SK-N-SH treated with all-trans-retinoic acid at 6 μM for 48 hours (cell line): ENCODE measurements around the gene NALCN.

ENCODE experiments used
- ATAC-seq: fragments of 200-7000 bp; cut with Tn5 transposase; 3 replicates; pipeline ENCODE4 v1.9.1; 2020; ENCODE audit warnings: mild to moderate bottlenecking, moderate library complexity
- BACH2 ChIP-seq: fragments of 250-450 bp; sonication (Bioruptor Pico); IDR thresholded peaks from 2 replicates; pipeline ENCODE4 v1.9.0; 2021; ENCODE audit warnings: mild to moderate bottlenecking, borderline replicate concordance
- CSDC2 ChIP-seq: fragments of 250-450 bp; sonication (Bioruptor Pico); IDR thresholded peaks from 2 replicates; pipeline ENCODE4 v1.5.0; 2020; ENCODE audit warnings: mild to moderate bottlenecking, moderate library complexity
- CSRNP3 ChIP-seq: fragments of 250-450 bp; sonication (Bioruptor Pico); IDR thresholded peaks from 2 replicates; pipeline ENCODE4 v1.5.1; 2021; ENCODE audit warnings: mild to moderate bottlenecking, moderate library complexity
- ESRRG ChIP-seq: fragments of 250-450 bp; sonication (Bioruptor Pico); IDR thresholded peaks from 2 replicates; pipeline ENCODE4 v1.6.1; 2021; ENCODE audit warnings: mild to moderate bottlenecking
- GLIS3 ChIP-seq: fragments of 250-450 bp; sonication (Bioruptor Pico); IDR thresholded peaks from 2 replicates; pipeline ENCODE4 v1.5.0; 2020; ENCODE audit warnings: mild to moderate bottlenecking, moderate library complexity
- ISL1 ChIP-seq: fragments of 250-450 bp; sonication (Bioruptor Pico); IDR thresholded peaks from 2 replicates; pipeline ENCODE4 v2.1.2; 2022; ENCODE audit warnings: mild to moderate bottlenecking, moderate library complexity
- OSR1 ChIP-seq: fragments of 250-450 bp; sonication (Bioruptor Pico); IDR thresholded peaks from 2 replicates; pipeline ENCODE4 v1.8.0; 2022; ENCODE audit warnings: moderate library complexity, mild to moderate bottlenecking, inconsistent platforms
- PPARA ChIP-seq: fragments of 250-450 bp; sonication (Bioruptor Pico); IDR thresholded peaks from 2 replicates; pipeline ENCODE4 v1.5.0; 2020; ENCODE audit warnings: mild to moderate bottlenecking, borderline replicate concordance
- SNAI2 ChIP-seq: fragments of 250-450 bp; sonication (Bioruptor Pico); IDR thresholded peaks from 2 replicates; pipeline ENCODE4 v1.5.0; 2020; ENCODE audit warnings: mild to moderate bottlenecking, moderate library complexity
- TCF4 ChIP-seq: fragments of 250-450 bp; sonication (Bioruptor Pico); IDR thresholded peaks from 2 replicates; pipeline ENCODE4 v1.8.0; 2021; ENCODE audit warnings: mild to moderate bottlenecking, moderate library complexity, borderline replicate concordance
- TOX ChIP-seq: fragments of 250-450 bp; sonication (Bioruptor Pico); IDR thresholded peaks from 2 replicates; pipeline ENCODE4 v1.8.0; 2021; ENCODE audit warnings: mild to moderate bottlenecking, moderate library complexity, borderline replicate concordance
- TSHZ2 ChIP-seq: fragments of 250-450 bp; sonication (Bioruptor Pico); IDR thresholded peaks from 2 replicates; pipeline ENCODE4 v1.5.0; 2020; ENCODE audit warnings: mild to moderate bottlenecking, moderate library complexity
- ZFP3 ChIP-seq: fragments of 250-450 bp; sonication (Bioruptor Pico); IDR thresholded peaks from 2 replicates; pipeline ENCODE4 v1.5.0; 2020; ENCODE audit warnings: mild to moderate bottlenecking, moderate library complexity
- ZFP30 ChIP-seq: fragments of 450-650 bp; formaldehyde crosslinking; IDR thresholded peaks from 2 replicates; pipeline ENCODE4 v1.5.0; 2022; ENCODE audit warnings: mild to moderate bottlenecking, moderate library complexity
- ZNF565 ChIP-seq: fragments of 450-650 bp; formaldehyde crosslinking; conservative IDR thresholded peaks from 2 replicates; pipeline ENCODE4 v1.5.0; 2020; ENCODE audit warnings: low read depth, mild to moderate bottlenecking, moderate library complexity
- ZNF70 ChIP-seq: fragments of 450-650 bp; formaldehyde crosslinking; IDR thresholded peaks from 2 replicates; pipeline ENCODE4 v1.5.0; 2020; ENCODE audit warnings: mild to moderate bottlenecking, moderate library complexity
- ZNF8 ChIP-seq: fragments of 450-650 bp; formaldehyde crosslinking; IDR thresholded peaks from 2 replicates; pipeline ENCODE4 v1.5.0; 2020; ENCODE audit warnings: mild to moderate bottlenecking, moderate library complexity
- TF ChIP-seq, protein P1 (sequence below): fragments of 250-450 bp; sonication (Bioruptor Pico); IDR thresholded peaks from 2 replicates; pipeline ENCODE4 v1.5.1; 2020; ENCODE audit warnings: low read depth, mild to moderate bottlenecking, moderate library complexity
- TF ChIP-seq, protein P2 (sequence below): fragments of 250-450 bp; sonication (Bioruptor Pico); IDR thresholded peaks from 2 replicates; pipeline ENCODE4 v1.8.0; 2020; ENCODE audit warnings: mild to moderate bottlenecking, moderate library complexity, borderline replicate concordance
- TF ChIP-seq, protein P3 (sequence below): fragments of 250-450 bp; sonication (Bioruptor Pico); IDR thresholded peaks from 2 replicates; pipeline ENCODE4 v1.8.0; 2021; ENCODE audit warnings: low read depth, mild to moderate bottlenecking, moderate library complexity, borderline replicate concordance

Gene NALCN

GRCh38 chr13:101384929-101385328 is 31.4 kb downstream of the NALCN start:
- TF ChIP-seq ESRRG (no peak), OSR1 (no peak), SNAI2 (CRISPR knock-in tag) (no peak), ISL1 (no peak), ZNF8 (CRISPR knock-in tag) (no peak), BACH2 (CRISPR knock-in tag) (no peak), TOX (CRISPR knock-in tag) (no peak), PPARA (CRISPR knock-in tag) (no peak), CSDC2 (CRISPR knock-in tag) (no peak), TCF4 (CRISPR knock-in tag) (no peak), ZFP30 (no peak), CSRNP3 (no peak), ZNF565 (no peak), ZFP3 (CRISPR knock-in tag) (no peak), ZNF70 (CRISPR knock-in tag) (no peak), TSHZ2 (CRISPR knock-in tag) (no peak), GLIS3 (no peak)
- TF ChIP-seq, protein P1, sequence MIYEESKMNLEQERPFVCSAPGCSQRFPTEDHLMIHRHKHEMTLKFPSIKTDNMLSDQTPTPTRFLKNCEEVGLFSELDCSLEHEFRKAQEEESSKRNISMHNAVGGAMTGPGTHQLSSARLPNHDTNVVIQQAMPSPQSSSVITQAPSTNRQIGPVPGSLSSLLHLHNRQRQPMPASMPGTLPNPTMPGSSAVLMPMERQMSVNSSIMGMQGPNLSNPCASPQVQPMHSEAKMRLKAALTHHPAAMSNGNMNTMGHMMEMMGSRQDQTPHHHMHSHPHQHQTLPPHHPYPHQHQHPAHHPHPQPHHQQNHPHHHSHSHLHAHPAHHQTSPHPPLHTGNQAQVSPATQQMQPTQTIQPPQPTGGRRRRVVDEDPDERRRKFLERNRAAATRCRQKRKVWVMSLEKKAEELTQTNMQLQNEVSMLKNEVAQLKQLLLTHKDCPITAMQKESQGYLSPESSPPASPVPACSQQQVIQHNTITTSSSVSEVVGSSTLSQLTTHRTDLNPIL (CRISPR knock-in tag) = no peak
- TF ChIP-seq, protein P2, sequence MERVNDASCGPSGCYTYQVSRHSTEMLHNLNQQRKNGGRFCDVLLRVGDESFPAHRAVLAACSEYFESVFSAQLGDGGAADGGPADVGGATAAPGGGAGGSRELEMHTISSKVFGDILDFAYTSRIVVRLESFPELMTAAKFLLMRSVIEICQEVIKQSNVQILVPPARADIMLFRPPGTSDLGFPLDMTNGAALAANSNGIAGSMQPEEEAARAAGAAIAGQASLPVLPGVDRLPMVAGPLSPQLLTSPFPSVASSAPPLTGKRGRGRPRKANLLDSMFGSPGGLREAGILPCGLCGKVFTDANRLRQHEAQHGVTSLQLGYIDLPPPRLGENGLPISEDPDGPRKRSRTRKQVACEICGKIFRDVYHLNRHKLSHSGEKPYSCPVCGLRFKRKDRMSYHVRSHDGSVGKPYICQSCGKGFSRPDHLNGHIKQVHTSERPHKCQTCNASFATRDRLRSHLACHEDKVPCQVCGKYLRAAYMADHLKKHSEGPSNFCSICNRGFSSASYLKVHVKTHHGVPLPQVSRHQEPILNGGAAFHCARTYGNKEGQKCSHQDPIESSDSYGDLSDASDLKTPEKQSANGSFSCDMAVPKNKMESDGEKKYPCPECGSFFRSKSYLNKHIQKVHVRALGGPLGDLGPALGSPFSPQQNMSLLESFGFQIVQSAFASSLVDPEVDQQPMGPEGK (CRISPR knock-in tag) = no peak
- TF ChIP-seq, protein P3, sequence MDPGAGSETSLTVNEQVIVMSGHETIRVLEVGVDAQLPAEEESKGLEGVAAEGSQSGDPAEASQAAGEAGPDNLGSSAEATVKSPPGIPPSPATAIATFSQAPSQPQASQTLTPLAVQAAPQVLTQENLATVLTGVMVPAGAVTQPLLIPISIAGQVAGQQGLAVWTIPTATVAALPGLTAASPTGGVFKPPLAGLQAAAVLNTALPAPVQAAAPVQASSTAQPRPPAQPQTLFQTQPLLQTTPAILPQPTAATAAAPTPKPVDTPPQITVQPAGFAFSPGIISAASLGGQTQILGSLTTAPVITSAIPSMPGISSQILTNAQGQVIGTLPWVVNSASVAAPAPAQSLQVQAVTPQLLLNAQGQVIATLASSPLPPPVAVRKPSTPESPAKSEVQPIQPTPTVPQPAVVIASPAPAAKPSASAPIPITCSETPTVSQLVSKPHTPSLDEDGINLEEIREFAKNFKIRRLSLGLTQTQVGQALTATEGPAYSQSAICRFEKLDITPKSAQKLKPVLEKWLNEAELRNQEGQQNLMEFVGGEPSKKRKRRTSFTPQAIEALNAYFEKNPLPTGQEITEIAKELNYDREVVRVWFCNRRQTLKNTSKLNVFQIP (CRISPR knock-in tag) = no peak
- TF ChIP-seq, all 23 proteins: peak for 0
- ATAC-seq = no peak

- TF ChIP-seq ESRRG = no peak
- no peak for TF ChIP-seq BACH2 (CRISPR knock-in tag)
- TF ChIP-seq ZFP30 = no peak
- TF ChIP-seq, protein P3 (CRISPR knock-in tag) = no peak
- TF ChIP-seq OSR1 = no peak
- TF ChIP-seq GLIS3 = no peak
- no peak for TF ChIP-seq ZFP3 (CRISPR knock-in tag)
- TF ChIP-seq ZNF8 (CRISPR knock-in tag) = no peak
- TF ChIP-seq, protein P1 (CRISPR knock-in tag) = no peak
- TF ChIP-seq PPARA (CRISPR knock-in tag) = no peak
- ATAC-seq = peak; percentile 65
These were observed 32.7 kb downstream of the NALCN start for GRCh38 chr13:101383595-101383994.
